Left kidney (tissue), 2 donors: ENCODE results near the gene LCE1F. TPM values are rescaled to one million over a fixed set of nuclear protein-coding genes. Genes with fewer than 3 reads are reported as not detected.

ENCODE experiments used
- DNase-seq: peaks from one replicate; pipeline ENCODE4 v3.0.0-alpha.2; 2013
- polyA plus RNA-seq: library from polyadenylated mRNA; unstranded; fragments of 120-200 nt; gene quantifications from one replicate; pipeline ENCODE4 v1.2.1, GENCODE V29; 2013; ENCODE audit not compliant: insufficient read length

Gene LCE1F
- polyA plus RNA-seq, 1 donor = not detected

- DNase-seq = no peak
Observed at GRCh38 chr1:152776361-152776760, 1.4 kb downstream of the LCE1F start.

GRCh38 chr1:152777510-152778137 is 2.7 kb downstream of the LCE1F start:
- DNase-seq = no peak

GRCh38 chr1:152783095-152783494 is 8.2 kb downstream of the LCE1F start:
- DNase-seq = no peak

GRCh38 chr1:152786077-152786476 is 11.1 kb downstream of the LCE1F start, which contains the start of gene LCE1E:
Gene LCE1E (plus strand): TSS chr1:152786257. CDS start chr1:152787300, 1,043 bp downstream.
- no peak for DNase-seq

- DNase-seq = no peak
Observed at GRCh38 chr1:152795686-152796085, 20.7 kb downstream of the LCE1F start.

- DNase-seq = no peak
Observed at GRCh38 chr1:152796421-152796820, 21.5 kb downstream of the LCE1F start, which contains the start of gene LCE1D. Gene LCE1D (plus strand): TSS chr1:152796721. CDS start chr1:152797795, 1,074 bp downstream.

GRCh38 chr1:152801333-152801732 is 26.4 kb downstream of the LCE1F start:
- DNase-seq = no peak

GRCh38 chr1:152806576-152806975 is 31.6 kb downstream of the LCE1F start, which contains the start of gene LCE1C:
Gene LCE1C (minus strand): TSS chr1:152806651. CDS start chr1:152805478, 1,173 bp downstream.
- DNase-seq = no peak

GRCh38 chr1:152811050-152811449 is 36.1 kb downstream of the LCE1F start:
- no peak for DNase-seq

GRCh38 chr1:152811671-152812070 is 36.7 kb downstream of the LCE1F start, which contains the start of gene LCE1B:
Gene LCE1B (plus strand): TSS chr1:152811971. CDS start chr1:152812447, 476 bp downstream.
- no peak for DNase-seq

GRCh38 chr1:152817309-152817708 is 42.4 kb downstream of the LCE1F start:
- DNase-seq = no peak

- DNase-seq = no peak
Observed at GRCh38 chr1:152823294-152823693, 48.4 kb downstream of the LCE1F start.

- DNase-seq = no peak
Observed at GRCh38 chr1:152824964-152825363, 50.0 kb downstream of the LCE1F start.

Other genes starting within 250 kb of the LCE1F start
- not detected for gene LCE3E, start 208.4 kb upstream of the LCE1F start, polyA plus RNA-seq
- gene LCE3D, start 194.6 kb upstream of the LCE1F start, polyA plus RNA-seq = not detected
- gene LCE3C, start 174.9 kb upstream of the LCE1F start, polyA plus RNA-seq = not detected
- not detected for gene LCE3B, start 161.3 kb upstream of the LCE1F start, polyA plus RNA-seq
- not detected for gene LCE3A, start 152.0 kb upstream of the LCE1F start, polyA plus RNA-seq
- not detected for gene LCE2D, start 111.8 kb upstream of the LCE1F start, polyA plus RNA-seq
- gene LCE2C, start 99.9 kb upstream of the LCE1F start, polyA plus RNA-seq = not detected
- not detected for gene LCE2B, start 89.0 kb upstream of the LCE1F start, polyA plus RNA-seq
- gene LCE2A, start 76.8 kb upstream of the LCE1F start, polyA plus RNA-seq = not detected
- not detected for gene LCE4A, start 67.0 kb upstream of the LCE1F start, polyA plus RNA-seq
- not detected for gene KPRP, start 17.1 kb upstream of the LCE1F start, polyA plus RNA-seq
- not detected for gene LCE1E, start 11.1 kb downstream of the LCE1F start, polyA plus RNA-seq
- not detected for gene LCE1D, start 21.6 kb downstream of the LCE1F start, polyA plus RNA-seq
- gene LCE1C, start 31.5 kb downstream of the LCE1F start, polyA plus RNA-seq = not detected
- not detected for gene LCE1B, start 36.8 kb downstream of the LCE1F start, polyA plus RNA-seq
- gene LCE1A, start 52.3 kb downstream of the LCE1F start, polyA plus RNA-seq = not detected
- not detected for gene LCE6A, start 67.7 kb downstream of the LCE1F start, polyA plus RNA-seq
- not detected for gene LCE7A, start 84.9 kb downstream of the LCE1F start, polyA plus RNA-seq
- gene SMCP, start 103.2 kb downstream of the LCE1F start, polyA plus RNA-seq = not detected
- gene IVL, start 133.4 kb downstream of the LCE1F start, polyA plus RNA-seq = 0.23 TPM
- gene SPRR5, start 172.1 kb downstream of the LCE1F start, polyA plus RNA-seq = not detected
- gene SPRR4, start 195.5 kb downstream of the LCE1F start, polyA plus RNA-seq = not detected
- gene SPRR1A, start 208.9 kb downstream of the LCE1F start, polyA plus RNA-seq = not detected
- gene SPRR3, start 226.6 kb downstream of the LCE1F start, polyA plus RNA-seq = not detected